HG03175 (cell line): ENCODE data around the gene GFRA1.
"Not testable (repeated sequence)": the region's sequence is repeated elsewhere in the genome, so short reads cannot be mapped to it uniquely, and the experiment has no call there.

ENCODE experiments used
- ATAC-seq: cut with Tn5 transposase; IDR thresholded peaks from one replicate; pipeline ENCODE4 v1.9.1; 2021; ENCODE audit warnings: mild to moderate bottlenecking, moderate library complexity; ENCODE audit not compliant: unreplicated experiment

GFRA1 gene

DNA sequence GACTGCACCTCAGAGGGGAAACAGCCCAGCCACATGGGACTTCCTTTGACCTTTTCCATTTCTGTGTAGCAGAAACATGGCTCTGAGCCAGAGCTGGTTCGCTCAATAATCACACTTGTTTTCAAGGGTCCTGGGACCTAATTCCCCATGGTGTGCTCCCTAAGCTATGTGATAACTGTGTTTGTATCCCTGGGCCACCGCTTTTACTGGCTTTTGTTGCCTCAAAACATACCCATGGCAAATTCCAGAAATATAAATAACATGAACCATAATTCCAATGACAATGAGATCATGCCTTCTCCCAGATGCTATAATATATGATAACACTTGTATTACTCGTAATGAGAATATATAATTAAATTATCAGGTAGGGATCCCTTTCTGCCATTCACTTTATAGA lies 196.4 kb downstream of the GFRA1 start:
- ATAC-seq = no peak

DNA sequence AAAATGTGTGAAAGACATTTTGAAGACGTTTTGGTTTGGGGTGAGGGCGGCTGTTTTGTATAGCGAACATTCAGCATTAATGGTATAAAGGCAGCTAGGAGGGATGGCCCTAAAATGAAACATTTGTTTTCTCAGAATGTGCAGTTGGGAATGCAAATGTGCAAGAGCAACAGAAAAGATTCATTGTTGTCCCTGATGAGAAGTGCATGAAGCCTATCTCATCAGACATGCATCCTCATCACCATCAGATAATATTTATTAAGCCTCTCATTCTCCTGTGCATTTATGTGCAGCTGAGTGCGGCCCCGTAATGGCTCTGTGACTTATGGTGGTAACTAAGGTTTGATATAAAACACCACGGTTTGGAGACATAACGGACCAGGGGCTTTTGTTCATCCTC lies 199.5 kb downstream of the GFRA1 start:
- no peak for ATAC-seq

DNA sequence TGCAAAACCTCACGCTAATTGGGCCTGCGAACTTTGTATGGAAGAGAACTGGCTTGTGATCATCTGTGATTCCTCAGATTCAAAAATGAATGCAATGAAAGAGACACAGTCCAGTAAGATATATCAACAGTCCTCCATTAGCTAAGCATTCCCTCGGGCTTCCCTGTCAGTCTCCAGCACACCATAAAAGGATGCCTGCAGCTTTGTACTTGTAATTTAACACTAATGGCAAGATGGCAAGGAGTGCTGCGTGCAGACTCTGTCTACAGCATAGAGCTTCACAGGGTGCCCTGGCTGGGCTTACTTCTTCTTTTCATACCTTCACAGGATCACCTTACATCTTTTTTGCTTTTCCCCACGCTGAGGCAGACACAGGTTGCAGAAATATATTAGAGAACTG lies 200.0 kb downstream of the GFRA1 start:
- no peak for ATAC-seq

DNA sequence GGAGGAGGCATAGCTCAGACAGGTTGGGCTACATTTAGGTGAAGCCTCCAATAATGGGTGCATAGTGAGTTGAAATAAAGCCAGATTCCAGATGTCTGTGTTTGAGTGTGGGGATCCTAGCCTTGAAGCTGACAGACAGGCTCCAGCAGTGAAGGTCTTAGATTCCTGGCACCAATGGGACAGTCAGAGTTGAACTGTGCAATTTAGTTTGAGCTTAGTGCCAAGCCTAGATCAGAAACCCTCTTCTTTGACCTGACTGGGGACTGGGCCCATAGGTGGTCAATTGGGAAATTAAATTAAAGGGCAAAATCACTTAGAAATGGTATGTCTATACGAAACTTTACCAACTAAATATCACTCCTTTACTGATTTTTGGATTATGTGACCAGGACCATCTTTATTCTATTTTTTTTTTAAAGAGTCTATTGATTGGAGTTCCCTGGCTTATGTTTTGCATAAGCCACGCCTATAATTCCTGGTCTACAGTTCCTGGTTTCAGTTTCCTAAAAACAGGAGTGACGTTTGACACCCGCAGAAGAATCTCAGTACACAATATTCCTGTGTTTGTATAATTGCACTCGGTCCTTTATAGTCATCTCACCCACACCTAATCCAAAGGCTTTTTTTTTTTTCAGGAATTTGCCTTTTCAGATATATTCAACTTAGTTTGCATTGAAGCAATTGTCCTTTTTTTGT lies 201.4 kb downstream of the GFRA1 start:
- ATAC-seq = no peak

DNA sequence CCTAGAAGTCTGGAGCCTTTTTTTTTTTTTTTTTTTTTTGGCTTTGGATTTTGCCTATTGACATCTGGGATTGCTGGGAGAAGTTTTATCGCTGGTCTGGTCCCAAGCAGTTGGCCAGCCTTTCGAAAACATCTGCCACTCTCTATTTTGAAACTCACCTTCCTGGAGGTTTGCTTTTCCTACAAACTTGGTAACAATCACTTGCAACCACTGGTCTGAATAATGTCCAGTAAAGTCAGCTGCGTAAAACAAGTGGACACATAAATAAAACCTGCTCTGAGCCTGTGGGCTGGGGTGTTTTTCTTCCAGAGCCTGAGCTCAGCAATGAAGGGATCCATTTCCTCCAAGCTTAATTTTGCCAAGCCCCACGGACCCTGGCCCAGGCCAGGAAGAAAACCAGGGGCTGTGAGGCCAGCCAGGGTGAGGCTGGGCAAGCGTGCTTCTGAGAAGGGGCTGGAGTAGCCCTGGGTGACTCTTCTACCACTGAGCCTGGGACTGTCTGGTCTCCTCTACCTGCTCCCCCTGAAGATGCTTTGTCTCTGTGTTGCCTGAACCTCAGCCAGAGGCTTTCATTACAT lies 202.2 kb downstream of the GFRA1 start:
- ATAC-seq = no peak

DNA sequence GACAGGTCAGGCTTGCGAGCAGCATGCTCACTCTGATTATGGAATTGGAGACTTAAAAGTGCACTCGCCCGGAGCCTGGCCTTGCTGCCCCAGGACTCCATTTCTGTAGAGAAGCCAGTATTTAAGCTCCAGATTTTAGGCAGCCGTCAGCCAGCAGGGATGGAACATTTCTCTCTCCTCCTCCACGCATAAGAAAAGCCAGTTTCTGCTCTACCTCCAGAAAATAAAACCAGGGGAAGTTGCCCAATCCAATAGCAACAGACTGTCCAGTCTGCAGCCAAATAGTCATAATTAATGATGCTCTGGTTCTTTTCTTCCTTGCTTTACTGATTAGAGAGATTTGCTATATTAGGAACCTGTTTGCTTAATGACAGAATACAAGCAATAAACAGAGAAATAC lies 203.2 kb downstream of the GFRA1 start:
- ATAC-seq = no peak

DNA sequence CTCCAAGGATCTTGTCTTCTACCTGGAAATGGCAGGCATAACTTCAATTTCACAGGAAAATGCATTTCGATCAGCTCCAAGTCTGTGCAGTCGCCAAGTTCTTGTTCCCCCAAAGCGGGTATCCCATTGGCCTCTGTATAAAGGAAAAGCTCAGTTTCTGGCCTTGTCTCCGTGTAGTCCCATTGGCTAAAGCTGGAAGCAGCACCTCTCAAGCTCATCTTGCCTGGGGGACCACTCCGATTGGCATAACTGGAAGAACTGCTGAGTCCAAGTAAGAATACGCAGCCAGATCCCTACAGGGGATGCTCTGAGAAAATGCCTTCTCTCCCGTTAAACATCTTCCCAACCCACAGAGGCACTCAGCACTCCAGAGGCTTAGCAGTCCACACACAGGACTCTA lies 205.2 kb downstream of the GFRA1 start:
- no peak for ATAC-seq

DNA sequence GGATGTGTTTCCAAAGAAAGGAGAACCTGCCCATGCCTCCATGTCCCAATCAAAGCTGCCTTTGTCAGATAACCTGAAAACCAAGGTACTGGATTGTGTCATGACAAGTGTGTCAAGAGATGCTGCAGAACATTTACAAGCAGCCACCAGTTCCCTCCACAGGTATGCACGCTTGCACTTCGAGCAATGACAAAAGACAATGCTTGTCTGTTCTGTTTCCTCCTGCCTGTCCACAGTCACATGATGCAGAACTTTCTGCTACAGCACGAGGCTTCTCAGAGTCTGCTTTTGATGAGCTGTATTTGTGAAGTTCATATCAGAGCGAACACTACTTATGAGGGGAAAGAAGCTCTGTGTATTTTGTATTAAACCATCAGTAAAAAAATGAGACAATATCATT lies 209.9 kb downstream of the GFRA1 start:
- no peak for ATAC-seq

DNA sequence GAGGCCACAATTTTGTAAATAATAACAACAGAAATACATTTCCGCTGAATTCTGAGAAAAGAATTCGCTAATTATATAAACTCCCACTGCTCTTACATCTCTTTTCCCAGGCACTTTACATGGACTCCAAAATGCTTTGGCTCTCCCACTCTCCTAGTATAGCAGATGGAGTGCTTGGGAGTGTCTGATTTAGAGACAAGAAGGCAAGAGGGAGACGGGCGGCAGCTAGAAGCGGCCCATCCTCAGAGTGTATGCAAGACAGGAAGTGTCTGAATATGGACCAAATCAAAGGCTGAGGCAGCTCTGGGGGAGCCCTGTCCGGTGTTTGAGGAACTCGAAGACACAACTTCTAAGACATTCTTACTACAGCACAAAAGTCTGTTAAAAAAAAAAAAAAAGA lies 212.1 kb downstream of the GFRA1 start:
- no peak for ATAC-seq

DNA sequence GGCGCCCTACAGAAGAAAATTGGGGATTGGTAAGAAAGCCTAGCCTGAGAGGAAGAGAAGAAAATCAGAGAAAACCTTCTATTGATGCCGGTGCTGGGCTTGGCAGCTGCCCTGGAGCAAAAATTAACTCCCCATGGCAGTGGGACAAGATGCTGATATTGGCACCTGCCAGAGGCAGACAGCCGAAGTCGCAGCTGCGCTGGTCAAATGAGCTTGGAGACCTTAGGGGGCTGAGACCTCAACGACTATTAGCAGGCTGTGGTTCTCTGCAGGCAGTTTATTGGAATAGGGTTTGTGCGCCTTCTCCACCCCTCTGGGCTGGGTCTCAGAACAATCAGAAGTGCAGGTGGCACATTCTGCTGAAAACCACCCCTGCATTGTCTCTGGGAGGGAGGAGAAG lies 213.7 kb downstream of the GFRA1 start:
- no peak for ATAC-seq

DNA sequence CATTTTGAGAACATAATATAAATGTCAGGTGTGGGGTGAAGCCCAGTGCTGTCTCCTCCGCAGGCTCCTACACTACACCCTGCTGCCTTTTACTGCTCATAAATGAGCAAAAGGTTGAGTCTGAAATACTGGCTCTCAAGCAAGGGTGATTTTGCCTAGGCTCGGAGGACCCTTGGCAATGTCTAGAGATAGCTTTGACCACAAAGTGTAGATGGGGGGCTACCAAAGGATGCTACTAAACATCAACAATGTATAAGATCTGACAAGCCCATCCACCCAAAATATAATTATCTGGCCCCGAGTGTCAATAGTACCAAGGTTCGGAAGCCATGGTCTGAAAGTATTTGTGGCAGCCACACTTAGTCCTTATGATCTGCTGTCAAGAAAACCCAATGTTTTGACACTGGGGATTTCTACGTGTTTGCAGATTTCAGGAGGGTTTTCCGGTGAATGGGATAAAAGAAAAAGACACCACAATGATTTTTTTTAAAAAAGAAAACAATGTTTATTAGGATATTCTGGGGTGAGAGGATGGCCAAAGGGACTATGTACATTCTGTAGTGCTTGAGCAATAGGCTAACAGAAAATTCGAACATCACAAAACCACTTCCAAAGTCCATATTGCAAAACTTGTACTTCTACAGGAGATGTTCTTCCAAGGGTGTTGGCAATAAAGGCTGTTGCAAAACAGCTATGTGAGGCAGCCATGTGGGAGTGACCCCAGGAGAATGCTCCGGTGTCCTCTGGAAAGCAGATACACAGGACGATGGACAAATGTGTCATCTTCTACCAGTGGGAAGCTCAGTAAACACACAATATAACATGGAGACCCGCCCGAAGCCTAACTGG lies 216.3 kb downstream of the GFRA1 start:
- no peak for ATAC-seq

DNA sequence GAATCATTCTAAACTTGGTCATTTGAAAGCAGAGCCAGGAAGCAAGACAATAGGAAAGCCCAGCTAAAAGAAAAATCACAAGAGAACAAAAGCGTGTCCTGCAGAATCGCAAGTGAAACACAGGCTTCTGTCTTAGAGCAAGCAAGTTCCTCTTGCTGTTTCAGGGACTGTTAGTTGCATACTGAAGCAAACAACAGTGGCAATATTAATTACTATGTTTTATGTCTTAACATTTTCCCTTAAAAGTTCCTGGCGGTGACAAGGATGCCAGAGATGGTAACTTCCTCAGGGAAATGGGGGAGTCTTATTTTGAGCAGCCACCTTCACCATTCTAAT lies 217.1 kb downstream of the GFRA1 start:
- ATAC-seq = no peak

DNA sequence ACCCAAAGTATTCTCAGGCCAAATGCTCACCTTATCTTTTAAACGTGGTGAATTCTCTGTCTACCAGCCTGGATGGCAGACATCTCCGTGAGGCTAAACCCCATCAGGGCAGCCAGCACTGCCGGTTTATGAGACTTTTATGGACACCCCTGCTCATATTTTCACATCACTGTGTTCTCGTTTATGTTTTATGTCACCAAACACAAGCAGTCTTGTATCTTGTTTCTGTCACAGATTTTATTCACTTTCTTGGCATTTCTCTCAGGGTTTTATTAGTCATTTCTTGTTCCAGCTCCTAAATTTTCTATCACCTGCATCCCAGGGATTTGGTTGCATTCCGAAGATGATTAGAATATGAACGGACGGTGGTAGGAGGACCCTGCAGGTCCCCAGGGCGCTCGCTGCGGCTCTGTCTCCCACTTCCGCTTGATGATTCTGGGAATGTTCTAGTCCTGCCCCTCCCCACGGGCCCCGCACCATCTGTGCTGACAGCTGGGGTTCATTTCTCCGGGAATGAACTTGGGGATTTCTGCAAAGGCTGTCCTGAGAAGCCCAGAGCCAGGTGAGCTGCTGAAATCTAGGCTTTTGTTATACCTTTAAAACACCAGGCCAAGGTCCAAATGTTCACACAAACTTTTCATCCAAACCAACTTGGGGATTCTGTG lies 217.6 kb downstream of the GFRA1 start:
- ATAC-seq = no peak

DNA sequence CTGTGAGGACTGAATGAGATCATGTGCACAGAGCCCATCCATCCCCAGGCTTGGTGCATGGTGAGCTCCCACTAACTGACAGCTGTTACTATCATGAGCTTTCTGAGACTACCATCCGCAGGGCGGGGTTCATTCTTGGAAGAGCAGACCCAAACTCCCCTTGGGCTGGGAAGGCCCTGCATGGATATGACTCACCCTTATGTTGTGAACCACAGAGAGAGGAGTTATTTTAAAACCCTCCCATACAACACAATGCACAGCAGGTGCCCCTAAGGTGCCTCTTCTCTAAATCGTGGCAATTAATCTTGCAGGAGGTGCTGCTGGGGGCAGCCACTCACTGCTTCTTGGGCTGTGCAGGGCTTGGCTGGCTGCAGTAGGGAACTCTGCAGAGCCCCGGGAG lies 219.1 kb downstream of the GFRA1 start:
- ATAC-seq = no peak

DNA sequence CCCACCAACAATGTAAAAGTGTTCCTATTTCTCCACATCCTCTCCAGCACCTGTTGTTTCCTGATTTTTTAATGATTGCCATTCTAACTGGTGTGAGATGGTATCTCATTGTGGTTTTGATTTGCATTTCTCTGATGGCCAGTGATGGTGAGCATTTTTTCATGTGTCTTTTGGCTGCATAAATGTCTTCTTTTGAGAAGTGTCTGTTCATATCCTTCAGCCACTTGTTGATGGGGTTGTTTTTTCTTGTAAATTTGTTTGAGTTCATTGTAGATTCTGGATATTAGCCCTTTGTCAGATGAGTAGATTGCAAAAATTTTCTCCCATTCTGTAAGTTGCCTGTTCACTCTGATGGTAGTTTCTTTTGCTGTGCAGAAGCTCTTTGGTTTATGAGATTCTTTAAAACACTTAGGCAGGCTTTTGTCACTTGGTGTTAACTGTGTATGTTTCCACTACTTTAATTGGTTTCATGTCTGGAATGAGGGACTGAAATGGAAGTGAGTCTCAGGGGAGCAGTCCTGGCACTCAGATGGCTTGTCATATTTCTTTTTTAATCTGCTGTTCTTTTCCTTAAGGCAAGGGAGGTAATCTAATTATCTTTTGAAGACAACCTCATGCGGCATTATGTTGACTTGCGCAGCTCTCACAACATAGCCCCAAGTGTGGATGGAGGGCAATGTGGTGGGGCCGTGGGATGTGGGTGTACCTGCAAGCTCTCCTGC lies 219.8 kb downstream of the GFRA1 start:
- not testable (repeated sequence) for ATAC-seq

DNA sequence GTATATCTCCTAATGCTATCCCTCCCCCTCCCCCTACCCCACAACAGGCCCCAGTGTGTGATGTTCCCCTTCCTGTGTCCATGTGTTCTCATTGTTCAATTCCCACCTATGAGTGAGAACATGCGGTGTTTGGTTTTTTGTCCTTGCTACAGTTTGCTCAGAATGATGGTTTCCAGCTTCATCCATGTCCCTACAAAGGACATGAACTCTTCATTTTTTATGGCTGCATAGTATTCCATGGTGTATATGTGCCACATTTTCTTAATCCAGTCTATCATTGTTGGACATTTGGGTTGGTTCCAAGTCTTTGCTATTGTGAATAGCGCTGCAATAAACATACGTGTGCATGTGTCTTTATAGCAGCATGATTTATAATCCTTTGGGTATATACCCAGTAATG lies 220.5 kb downstream of the GFRA1 start:
- not testable (repeated sequence) for ATAC-seq

DNA sequence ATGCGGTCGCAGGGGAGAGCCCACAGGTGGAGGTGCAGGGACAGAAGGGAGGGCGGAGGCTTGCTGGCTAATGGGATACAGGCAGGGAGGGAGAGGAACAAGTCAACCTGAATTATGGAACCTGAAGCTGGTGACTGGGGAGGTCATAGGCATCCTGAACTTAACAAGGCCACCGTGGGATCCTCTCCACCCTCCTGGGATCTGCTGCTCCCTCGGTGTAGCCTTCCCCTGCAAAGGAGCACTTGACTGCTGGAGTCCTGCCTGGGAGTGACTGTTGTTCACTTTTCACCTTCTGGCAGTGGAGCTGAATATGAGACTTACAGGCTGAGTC lies 223.1 kb downstream of the GFRA1 start:
- ATAC-seq = no peak

DNA sequence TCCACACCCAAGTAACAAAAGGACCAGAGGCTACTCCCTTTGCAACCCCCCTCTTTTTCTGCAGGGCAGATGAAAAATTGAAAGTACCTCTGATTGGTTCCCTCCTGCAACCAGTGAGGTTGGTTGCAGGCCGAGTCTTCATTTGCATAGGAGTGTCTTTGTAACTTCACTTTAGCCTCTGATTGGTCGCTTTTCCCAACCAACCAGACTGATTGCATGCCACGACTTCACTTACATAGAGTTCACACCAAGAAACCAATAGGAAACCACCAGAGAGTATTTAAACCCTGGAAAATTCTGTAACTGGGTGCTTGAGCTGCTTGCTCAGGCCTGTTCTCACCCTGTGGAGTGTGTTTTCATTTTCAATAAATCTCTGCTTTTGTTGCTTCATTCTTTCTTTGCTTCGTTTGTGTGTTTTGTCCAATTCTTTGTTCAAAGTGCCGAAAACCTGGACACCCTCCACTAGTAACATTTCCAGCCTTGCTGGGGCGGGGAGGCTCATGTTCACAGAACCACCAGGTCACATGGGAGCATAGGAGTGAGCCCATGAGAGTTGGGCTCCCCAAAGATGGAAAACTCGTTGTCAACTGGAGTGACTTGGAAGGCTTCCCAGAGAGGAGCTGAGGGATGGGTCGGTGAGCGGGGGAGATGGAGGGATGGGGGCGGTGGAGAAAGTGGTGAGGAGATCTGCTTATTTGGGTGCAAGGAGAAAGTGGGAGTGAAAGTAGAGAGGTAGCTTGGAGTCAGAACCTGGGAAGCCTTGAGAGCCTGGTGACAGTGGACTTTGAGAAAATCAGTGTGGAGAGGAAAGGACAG lies 223.6 kb downstream of the GFRA1 start:
- ATAC-seq = no peak

DNA sequence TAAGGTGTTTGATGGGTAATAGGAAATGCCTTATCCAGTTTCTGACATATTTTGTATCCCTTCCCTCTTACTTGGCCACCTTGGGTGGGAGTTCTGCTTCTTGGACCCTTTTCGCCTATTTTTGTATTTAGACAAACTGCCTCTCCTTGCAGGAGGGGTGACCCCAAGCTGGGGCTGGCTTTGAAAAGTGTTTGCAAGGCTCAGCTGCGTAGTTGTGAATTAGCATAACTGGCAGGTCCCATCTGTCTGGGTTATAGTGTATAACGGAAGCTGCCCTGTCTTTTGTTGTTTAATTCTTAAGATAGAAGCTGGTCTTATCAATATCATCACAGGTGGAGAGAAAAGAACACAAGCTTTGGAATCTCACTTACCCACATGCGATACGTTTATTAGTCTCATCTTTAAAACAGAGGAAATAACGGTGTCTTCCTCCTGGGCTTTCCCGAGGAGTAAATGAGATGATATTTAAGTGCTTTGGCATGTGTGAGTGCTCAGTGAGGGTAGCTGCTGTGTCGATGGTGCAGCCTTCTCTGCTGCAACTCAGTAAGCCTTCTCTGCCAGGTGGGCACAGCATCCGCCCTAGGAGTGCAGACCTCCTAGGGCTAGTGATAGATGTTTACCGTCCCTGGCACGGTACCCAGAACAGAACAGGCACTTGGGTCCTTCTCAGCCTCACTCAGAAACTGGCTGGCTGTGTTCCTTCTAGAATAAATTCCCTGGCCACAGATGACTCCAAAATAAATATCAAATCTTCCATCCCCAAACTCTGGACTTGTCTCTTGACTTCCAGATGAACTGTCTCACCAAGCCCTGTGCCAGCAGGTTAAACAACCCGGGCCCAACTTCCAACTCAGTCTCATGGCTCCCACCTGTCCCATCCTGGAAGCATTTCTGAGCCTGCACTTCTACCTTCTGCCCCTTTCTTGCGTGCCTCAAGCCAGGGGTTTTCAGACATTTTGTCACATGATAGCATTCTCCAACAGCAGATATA lies 227.3 kb downstream of the GFRA1 start:
- ATAC-seq = no peak
